Memory B cell (primary cell): ENCODE data around the gene ZNF641.
"Not testable (repeated sequence)": the region's sequence is repeated elsewhere in the genome, so short reads cannot be mapped to it uniquely, and the experiment has no call there.

Experiments
- ATAC-seq: fragments of 150-1000 bp; cut with Tn5 transposase; 2 replicates; pipeline ENCODE4 v1.10.0; 2021; ENCODE audit warnings: low read depth, mild to moderate bottlenecking, moderate library complexity
- DNase-seq, 2 donors: peaks; one replicate each; pipeline ENCODE4 v3.0.0; 2022; ENCODE audit warnings: low spot score in 2 of 2
- H3K27ac Mint-ChIP-seq: one replicate; pipeline ENCODE4 v1.8.0; 2022; ENCODE audit warnings: mild to moderate bottlenecking, moderate library complexity, mixed read lengths
- H3K27me3 Mint-ChIP-seq: one replicate; pipeline ENCODE4 v1.8.0; 2022; ENCODE audit warnings: mixed read lengths
- H3K36me3 Mint-ChIP-seq: one replicate; pipeline ENCODE4 v1.8.0; 2022; ENCODE audit warnings: mild to moderate bottlenecking, mixed read lengths
- H3K4me1 Mint-ChIP-seq: one replicate; pipeline ENCODE4 v1.8.0; 2022; ENCODE audit warnings: mixed read lengths
- H3K4me3 Mint-ChIP-seq: one replicate; pipeline ENCODE4 v1.8.0; 2022; ENCODE audit warnings: mild to moderate bottlenecking, moderate library complexity, mixed read lengths
- H3K9me3 Mint-ChIP-seq: one replicate; pipeline ENCODE4 v1.8.0; 2022; ENCODE audit warnings: mixed read lengths

ZNF641 gene

DNA sequence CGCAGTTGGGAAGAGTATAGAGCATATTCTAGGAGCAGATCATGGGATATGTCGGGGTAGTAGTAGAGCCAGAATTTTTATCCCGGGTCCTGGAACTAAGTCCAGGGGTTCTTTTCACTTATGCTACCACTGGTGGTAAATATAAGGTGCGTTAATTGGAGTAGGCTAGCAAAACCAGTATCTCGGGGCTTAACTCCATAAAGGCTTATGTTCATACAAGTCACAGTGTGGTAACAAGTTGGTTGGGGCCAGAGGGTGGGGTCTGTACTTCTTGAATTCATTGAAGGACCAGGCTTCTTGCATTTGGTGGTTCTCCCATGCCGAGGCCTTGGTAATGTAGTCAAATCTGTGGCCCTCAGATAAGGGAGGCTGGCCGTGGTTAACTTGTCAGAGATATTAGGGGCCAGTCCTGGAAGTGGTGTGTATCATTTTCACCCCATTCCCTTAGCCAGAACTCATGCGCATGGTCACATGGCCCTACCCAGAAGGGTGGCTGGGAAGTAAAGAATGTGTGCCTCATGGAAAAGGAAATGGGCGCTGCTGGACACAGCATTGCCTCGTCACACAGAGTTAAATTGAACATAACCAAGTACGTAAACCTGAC lies 1.5 kb upstream of the ZNF641 start:
- Mint-ChIP-seq H3K27ac (no peak overlapping the region), H3K4me3 (no peak overlapping the region), H3K27me3 (no peaks in the 10 kb centered on the region), H3K9me3 (no peaks in the 10 kb centered on the region), H3K4me1 (peaks cover 18% of the 10 kb centered on the region), H3K36me3 (peaks cover 5% of the 10 kb centered on the region)
- ATAC-seq (no peak), DNase-seq (no peak)

DNA sequence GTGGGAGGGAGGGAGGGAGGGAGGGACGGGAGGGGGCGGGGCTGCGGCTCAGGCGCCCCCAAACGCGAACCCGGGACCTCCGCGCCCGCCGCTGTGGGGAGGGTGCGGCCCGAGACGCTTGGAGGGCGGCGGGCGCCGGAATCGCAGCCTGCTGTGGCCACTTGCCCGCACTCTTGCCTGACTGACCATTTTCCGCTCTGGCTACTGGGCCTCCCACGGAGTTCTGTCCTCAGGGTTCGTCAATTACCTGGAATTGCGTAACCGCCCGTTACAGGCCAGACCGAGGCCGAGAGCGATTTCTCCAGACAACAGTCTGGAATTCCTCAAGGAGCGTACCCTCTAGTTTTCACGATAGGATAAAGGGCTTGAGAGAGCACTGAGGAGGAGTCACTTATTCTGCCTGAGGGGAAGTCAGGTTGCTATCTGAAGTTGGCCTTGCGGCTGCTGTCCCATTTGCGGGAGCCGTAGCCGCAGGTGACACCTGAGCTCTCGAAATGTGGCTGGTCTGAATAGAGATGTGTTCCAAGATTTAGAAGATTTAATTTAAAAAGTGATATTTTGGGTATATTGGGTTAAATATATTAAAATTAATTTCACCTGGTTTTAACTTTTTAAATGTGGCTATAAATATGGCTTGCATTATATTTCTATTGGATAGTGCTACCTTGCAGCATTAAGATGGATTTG lies 446 bp upstream of the ZNF641 start:
- peak overlapping the region; percentile 80 for H3K27ac Mint-ChIP-seq
- ATAC-seq = peak; percentile 7

DNA sequence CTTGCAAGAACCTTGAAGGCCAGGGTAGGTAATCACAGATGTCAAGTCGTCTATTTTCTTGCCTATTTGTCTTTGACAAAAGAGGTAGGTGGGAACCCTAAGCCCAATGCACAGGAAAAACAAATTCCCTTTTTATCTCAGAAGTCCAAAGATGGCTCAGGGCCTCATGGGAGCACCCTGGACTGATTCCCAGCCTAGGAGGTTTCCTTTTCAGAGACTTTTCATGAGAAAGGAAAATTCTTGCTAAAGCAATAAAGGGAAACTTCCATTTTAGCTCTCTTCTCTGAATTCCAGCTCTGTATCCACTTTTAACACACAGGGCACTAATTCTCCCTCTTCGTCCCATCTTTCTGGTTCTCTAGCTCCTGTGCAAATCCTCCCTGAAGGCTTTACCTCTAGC lies 1.2 kb downstream of the ZNF641 start:
- peak overlapping the region; percentile 99 for H3K4me3 Mint-ChIP-seq
- peak overlapping the region; percentile 96 for H3K27ac Mint-ChIP-seq
- peaks cover 21% of the 10 kb centered on the region for H3K36me3 Mint-ChIP-seq
- no peak for ATAC-seq
- peaks cover 18% of the 10 kb centered on the region for H3K4me1 Mint-ChIP-seq
- no peaks in the 10 kb centered on the region for H3K9me3 Mint-ChIP-seq
- H3K27me3 Mint-ChIP-seq = no peaks in the 10 kb centered on the region
- no peak for DNase-seq

More for the DNA sequence above, 446 bp upstream of the ZNF641 start:
- H3K36me3 Mint-ChIP-seq = peaks cover 11% of the 10 kb centered on the region
- no peaks in the 10 kb centered on the region for H3K27me3 Mint-ChIP-seq
- H3K9me3 Mint-ChIP-seq = no peaks in the 10 kb centered on the region
- peak overlapping the region; percentile 86 for H3K4me3 Mint-ChIP-seq
- DNase-seq = peak in 1 of 2 donors; percentile 31
- H3K4me1 Mint-ChIP-seq = peaks cover 18% of the 10 kb centered on the region

GRCh38 chr12:48342980-48343379 lies 7.7 kb downstream of the ZNF641 start:
- Mint-ChIP-seq H3K9me3 (no peaks in the 10 kb centered on the region), H3K4me1 (peaks cover 8% of the 10 kb centered on the region), H3K36me3 (peaks cover 28% of the 10 kb centered on the region), H3K4me3 (no peak overlapping the region), H3K27me3 (no peaks in the 10 kb centered on the region), H3K27ac (no peak overlapping the region)
- no peak for ATAC-seq
- DNase-seq = no peak

- ATAC-seq (no peak), DNase-seq (no peak)
- no peaks in the 10 kb centered on the region for H3K27me3 Mint-ChIP-seq
- H3K4me3 Mint-ChIP-seq = no peak overlapping the region
- peaks cover 8% of the 10 kb centered on the region for H3K4me1 Mint-ChIP-seq
- no peaks in the 10 kb centered on the region for H3K9me3 Mint-ChIP-seq
- H3K27ac Mint-ChIP-seq = no peak overlapping the region
- H3K36me3 Mint-ChIP-seq = peaks cover 27% of the 10 kb centered on the region
Measured at GRCh38 chr12:48340943-48341342, 9.8 kb downstream of the ZNF641 start.

- DNase-seq = no peak
- Mint-ChIP-seq H3K27ac (no peak overlapping the region), H3K9me3 (no peaks in the 10 kb centered on the region), H3K36me3 (peaks cover 17% of the 10 kb centered on the region), H3K4me3 (no peak overlapping the region), H3K27me3 (no peaks in the 10 kb centered on the region), H3K4me1 (peaks cover 8% of the 10 kb centered on the region)
- ATAC-seq = no peak
Measured at GRCh38 chr12:48339442-48340117, 11.1 kb downstream of the ZNF641 start.

DNA sequence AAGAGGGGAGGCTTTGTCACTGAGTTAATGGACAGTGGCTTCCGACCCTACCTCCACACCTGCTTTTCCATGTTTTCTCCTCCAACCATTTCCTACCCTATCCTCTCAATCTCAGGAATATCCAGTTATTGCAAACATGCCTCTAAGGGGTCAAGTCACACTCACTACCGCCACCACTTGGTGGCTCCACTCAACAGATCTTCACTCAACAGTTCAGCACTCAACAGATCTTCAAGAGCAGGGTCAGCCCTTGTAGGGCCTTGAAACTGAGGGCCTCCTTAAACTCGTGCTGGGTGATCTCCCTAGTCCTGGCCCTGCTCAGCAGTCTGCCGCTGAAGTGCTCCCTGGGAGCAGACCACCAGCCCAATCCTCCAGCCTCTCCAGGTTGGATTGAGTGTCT lies 14.2 kb downstream of the ZNF641 start:
- H3K27ac Mint-ChIP-seq = peak overlapping the region; percentile 43
- peaks cover 9% of the 10 kb centered on the region for H3K36me3 Mint-ChIP-seq
- no peak overlapping the region for H3K4me3 Mint-ChIP-seq
- H3K4me1 Mint-ChIP-seq = peaks cover 3% of the 10 kb centered on the region
- ATAC-seq (no peak), DNase-seq (no peak)
- no peaks in the 10 kb centered on the region for H3K27me3 Mint-ChIP-seq
- no peaks in the 10 kb centered on the region for H3K9me3 Mint-ChIP-seq

- H3K4me1 Mint-ChIP-seq = peaks cover 2% of the 10 kb centered on the region
- DNase-seq (no peak), ATAC-seq (no peak)
- no peaks in the 10 kb centered on the region for H3K9me3 Mint-ChIP-seq
- peak overlapping the region; percentile 43 for H3K27ac Mint-ChIP-seq
- no peaks in the 10 kb centered on the region for H3K27me3 Mint-ChIP-seq
- H3K4me3 Mint-ChIP-seq = no peak overlapping the region
- H3K36me3 Mint-ChIP-seq = peaks cover 9% of the 10 kb centered on the region
Measured at GRCh38 chr12:48336061-48336460, 14.7 kb downstream of the ZNF641 start.

- Mint-ChIP-seq H3K9me3 (no peaks in the 10 kb centered on the region), H3K27me3 (no peaks in the 10 kb centered on the region), H3K4me3 (no peak overlapping the region), H3K4me1 (peaks cover 2% of the 10 kb centered on the region), H3K27ac (no peak overlapping the region), H3K36me3 (peaks cover 11% of the 10 kb centered on the region)
- DNase-seq = no peak
- ATAC-seq = no peak
Measured at GRCh38 chr12:48334808-48335207, 15.9 kb downstream of the ZNF641 start.

DNA sequence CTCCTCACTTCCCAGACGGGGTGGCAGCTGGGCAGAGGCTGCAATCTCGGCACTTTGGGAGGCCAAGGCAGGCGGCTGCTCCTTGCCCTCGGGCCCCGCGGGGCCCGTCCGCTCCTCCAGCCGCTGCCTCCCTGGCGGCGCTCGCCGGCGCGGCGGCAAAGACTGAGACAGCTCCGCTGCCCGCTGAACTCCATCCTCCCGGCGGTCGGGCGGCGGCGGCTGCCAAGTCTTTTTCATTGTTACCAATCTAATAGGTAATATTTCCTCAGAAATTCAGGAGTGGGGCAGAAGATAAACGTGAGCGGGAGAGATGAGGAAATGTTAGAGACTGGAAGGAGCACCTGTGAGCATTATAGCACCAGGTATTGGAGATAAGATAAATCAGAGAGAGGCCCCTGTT lies 17.0 kb downstream of the ZNF641 start:
- not testable (repeated sequence) for H3K27ac Mint-ChIP-seq, H3K9me3 Mint-ChIP-seq, H3K27me3 Mint-ChIP-seq, H3K4me1 Mint-ChIP-seq, DNase-seq, ATAC-seq, H3K4me3 Mint-ChIP-seq
- peaks cover 11% of the 10 kb centered on the region for H3K36me3 Mint-ChIP-seq

DNA sequence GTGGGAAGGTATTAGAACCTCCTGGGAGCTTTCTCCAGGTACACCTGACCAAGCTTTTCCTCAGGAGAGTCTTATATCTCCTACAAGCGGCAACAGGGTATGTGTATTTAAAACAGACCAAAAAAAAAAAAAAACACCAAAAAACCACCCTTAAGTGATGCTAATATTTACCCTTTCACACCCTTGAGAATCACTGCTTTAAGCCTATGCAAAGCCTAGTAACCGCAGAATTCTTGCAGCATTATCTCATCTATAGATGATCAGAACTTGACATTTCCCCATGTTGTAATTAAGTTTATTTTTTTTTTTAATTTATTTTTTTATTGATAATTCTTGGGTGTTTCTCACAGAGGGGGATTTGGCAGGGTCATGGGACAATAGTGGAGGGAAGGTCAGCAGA lies 19.3 kb downstream of the ZNF641 start:
- Mint-ChIP-seq H3K4me1 (no peaks in the 10 kb centered on the region), H3K36me3 (peaks cover 3% of the 10 kb centered on the region), H3K9me3 (no peaks in the 10 kb centered on the region), H3K27me3 (peaks cover 3% of the 10 kb centered on the region), H3K4me3 (no peak overlapping the region), H3K27ac (peak overlapping the region; percentile 21)
- ATAC-seq (no peak), DNase-seq (no peak)

- H3K9me3 Mint-ChIP-seq = peaks cover 1% of the 10 kb centered on the region
- no peaks in the 10 kb centered on the region for H3K4me1 Mint-ChIP-seq
- ATAC-seq = no peak
- H3K27ac Mint-ChIP-seq = no peak overlapping the region
- no peak for DNase-seq
- peaks cover 13% of the 10 kb centered on the region for H3K27me3 Mint-ChIP-seq
- H3K4me3 Mint-ChIP-seq = no peak overlapping the region
- peaks cover 6% of the 10 kb centered on the region for H3K36me3 Mint-ChIP-seq
Measured at GRCh38 chr12:48329199-48329939, 21.4 kb downstream of the ZNF641 start.

- H3K27ac Mint-ChIP-seq = no peak overlapping the region
- H3K36me3 Mint-ChIP-seq = peaks cover 10% of the 10 kb centered on the region
- H3K4me1 Mint-ChIP-seq = no peaks in the 10 kb centered on the region
- ATAC-seq = no peak
- no peak overlapping the region for H3K4me3 Mint-ChIP-seq
- DNase-seq = no peak
- H3K27me3 Mint-ChIP-seq = peaks cover 7% of the 10 kb centered on the region
- peaks cover 15% of the 10 kb centered on the region for H3K9me3 Mint-ChIP-seq
Measured at GRCh38 chr12:48316491-48316890, 34.2 kb downstream of the ZNF641 start.

DNA sequence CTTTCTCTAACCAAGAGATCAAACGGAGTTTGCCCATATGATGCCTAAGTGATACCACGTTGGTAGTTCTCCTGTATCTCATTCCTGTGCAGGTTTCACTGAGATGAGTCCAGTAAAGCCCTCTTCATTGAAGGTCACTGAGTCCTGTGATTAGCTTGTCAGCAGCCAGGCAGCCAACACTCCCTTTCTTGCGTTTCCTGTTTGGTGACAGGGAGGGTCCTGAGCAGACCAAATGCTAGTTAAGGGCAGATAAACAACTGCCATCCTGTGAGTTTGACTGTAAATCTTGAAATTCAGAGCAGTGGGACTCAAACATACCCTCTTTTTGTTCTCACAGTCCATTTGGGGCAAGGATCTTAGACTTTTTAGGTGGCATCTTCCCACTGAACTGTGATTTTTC lies 39.4 kb downstream of the ZNF641 start:
- H3K36me3 Mint-ChIP-seq = peaks cover 7% of the 10 kb centered on the region
- peaks cover 5% of the 10 kb centered on the region for H3K27me3 Mint-ChIP-seq
- H3K27ac Mint-ChIP-seq = no peak overlapping the region
- H3K9me3 Mint-ChIP-seq = peaks cover 7% of the 10 kb centered on the region
- no peak overlapping the region for H3K4me3 Mint-ChIP-seq
- H3K4me1 Mint-ChIP-seq = no peaks in the 10 kb centered on the region
- no peak for DNase-seq
- no peak for ATAC-seq
